Progenitor cell of endocrine pancreas (in vitro differentiated cells): ENCODE measurements around the gene NOS1. TPM values are rescaled to one million over a fixed set of nuclear protein-coding genes. Genes with fewer than 3 reads are reported as not detected.
"Not testable (repeated sequence)": the region's sequence is repeated elsewhere in the genome, so short reads cannot be mapped to it uniquely, and the experiment has no call there.

ENCODE experiments used
- DNase-seq: peaks from one replicate; pipeline ENCODE4 v3.0.0; 2021; ENCODE audit warnings: low spot score; ENCODE audit not compliant: unreplicated experiment
- H3K27ac Mint-ChIP-seq: 2 replicates; pipeline ENCODE4 v1.8.0; 2021; ENCODE audit warnings: mild to moderate bottlenecking, moderate library complexity, mixed read lengths
- H3K27me3 Mint-ChIP-seq: 2 replicates; pipeline ENCODE4 v1.8.0; 2021; ENCODE audit warnings: mixed read lengths
- H3K36me3 Mint-ChIP-seq: 2 replicates; pipeline ENCODE4 v1.8.0; 2022; ENCODE audit warnings: mixed read lengths; ENCODE audit not compliant: insufficient read depth
- H3K4me1 Mint-ChIP-seq: 2 replicates; pipeline ENCODE4 v1.8.0; 2021; ENCODE audit warnings: low read depth, mixed read lengths
- H3K4me3 Mint-ChIP-seq: 2 replicates; pipeline ENCODE4 v1.8.0; 2021; ENCODE audit warnings: low read depth, mild to moderate bottlenecking, moderate library complexity, mixed read lengths
- H3K9me3 Mint-ChIP-seq: 2 replicates; pipeline ENCODE4 v1.8.0; 2021; ENCODE audit warnings: low read depth, mixed read lengths
- CTCF ChIP-seq: fragments of 200-600 bp; sonication (generic); IDR thresholded peaks from one replicate; pipeline ENCODE4 v1.5.0; 2021; ENCODE audit warnings: antibody characterized with exemption, mild to moderate bottlenecking; ENCODE audit not compliant: unreplicated experiment
- total RNA-seq: library from RNA; stranded (reverse); gene quantifications from 2 replicates; pipeline ENCODE4 v1.2.1, GENCODE V29; 2021

NOS1 gene
- total RNA-seq, 1 donor from 2014 or later = 0.48 TPM

GRCh38 chr12:117202033-117202432 is 159.4 kb downstream of the NOS1 start:
- Mint-ChIP-seq H3K36me3 (no peaks in the 10 kb centered on the region), H3K4me1 (no peaks in the 10 kb centered on the region), H3K27me3 (peaks cover 16% of the 10 kb centered on the region), H3K27ac (no peak overlapping the region), H3K4me3 (no peak overlapping the region), H3K9me3 (no peaks in the 10 kb centered on the region)
- TF ChIP-seq CTCF = no peak
- no peak for DNase-seq

DNA sequence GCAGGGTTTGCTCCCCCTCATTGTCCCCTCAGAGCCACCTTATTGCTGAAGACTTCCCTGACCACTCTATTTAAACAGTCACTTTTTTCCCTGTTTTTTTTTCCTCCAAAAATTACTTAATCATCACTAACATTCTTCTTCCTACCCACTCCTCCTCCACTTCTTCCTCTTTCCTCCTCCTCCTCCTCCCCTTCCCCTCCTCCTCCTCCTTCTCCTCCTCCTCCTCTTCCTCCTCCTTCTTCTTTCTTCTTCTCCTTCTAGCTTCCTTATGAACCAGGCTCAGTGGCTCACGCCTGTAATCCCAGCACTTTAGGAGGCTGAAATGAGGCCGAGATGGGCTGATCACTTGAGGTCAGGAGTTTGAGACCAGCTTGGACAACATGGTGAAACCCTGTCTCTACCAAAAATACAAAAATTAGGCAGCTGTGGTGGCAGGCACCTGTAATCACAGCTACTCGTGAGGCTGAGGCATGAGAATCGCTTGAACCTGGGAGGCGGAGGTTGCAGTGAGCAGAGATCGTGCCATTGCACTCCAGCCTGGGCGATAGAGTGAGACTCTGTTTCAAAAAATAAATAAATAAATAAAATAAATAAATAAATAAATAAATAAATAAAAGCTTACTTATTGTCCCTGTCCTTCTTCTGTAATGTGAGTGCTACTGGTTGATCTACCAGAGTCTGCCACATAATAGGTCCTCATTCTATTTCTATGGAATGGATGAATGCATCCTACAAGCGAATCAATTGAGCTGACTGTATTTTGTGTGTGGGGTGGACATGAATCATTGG is 161.3 kb downstream of the NOS1 start:
- peaks cover 16% of the 10 kb centered on the region for H3K27me3 Mint-ChIP-seq
- H3K4me1 Mint-ChIP-seq, DNase-seq, H3K36me3 Mint-ChIP-seq, H3K27ac Mint-ChIP-seq, H3K4me3 Mint-ChIP-seq, H3K9me3 Mint-ChIP-seq: not testable (repeated sequence)

GRCh38 chr12:117196334-117196733 is 165.1 kb downstream of the NOS1 start:
- H3K27ac Mint-ChIP-seq, DNase-seq, H3K9me3 Mint-ChIP-seq, H3K36me3 Mint-ChIP-seq, H3K4me3 Mint-ChIP-seq, H3K4me1 Mint-ChIP-seq: not testable (repeated sequence)
- H3K27me3 Mint-ChIP-seq = peaks cover 15% of the 10 kb centered on the region

- H3K9me3 Mint-ChIP-seq, H3K4me1 Mint-ChIP-seq, H3K36me3 Mint-ChIP-seq, H3K4me3 Mint-ChIP-seq, DNase-seq, H3K27ac Mint-ChIP-seq: not testable (repeated sequence)
- H3K27me3 Mint-ChIP-seq = peaks cover 13% of the 10 kb centered on the region
Observed at GRCh38 chr12:117195027-117195426, 166.4 kb downstream of the NOS1 start.

- peaks cover 13% of the 10 kb centered on the region for H3K27me3 Mint-ChIP-seq
- H3K4me3 Mint-ChIP-seq = no peak overlapping the region
- no peak for DNase-seq
- no peak for TF ChIP-seq CTCF
- H3K27ac Mint-ChIP-seq = no peak overlapping the region
- H3K4me1 Mint-ChIP-seq = peaks cover 8% of the 10 kb centered on the region
- H3K36me3 Mint-ChIP-seq = peaks cover under 1% of the 10 kb centered on the region
- H3K9me3 Mint-ChIP-seq = peaks cover 4% of the 10 kb centered on the region
Observed at GRCh38 chr12:117193903-117194302, 167.5 kb downstream of the NOS1 start.

DNA sequence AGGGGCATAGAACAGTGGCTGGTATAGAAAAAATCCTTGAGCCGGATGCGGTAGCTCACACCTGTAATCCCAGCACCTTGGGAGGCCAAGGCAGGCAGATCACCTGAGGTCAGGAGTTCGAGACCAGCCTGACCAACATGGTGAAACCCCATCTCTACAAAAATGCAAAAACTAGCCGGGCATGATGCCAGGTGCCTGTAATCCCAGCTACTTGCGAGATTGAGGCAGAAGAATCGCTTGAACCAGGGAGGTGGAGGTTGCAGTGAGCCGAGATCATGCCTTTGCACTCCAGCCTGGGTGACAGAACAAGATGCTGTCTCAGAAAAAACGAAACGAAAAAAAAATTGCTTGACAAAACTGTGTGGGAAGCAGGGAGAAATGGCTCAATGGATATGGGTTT is 168.8 kb downstream of the NOS1 start:
- DNase-seq, H3K4me3 Mint-ChIP-seq, H3K27ac Mint-ChIP-seq, H3K9me3 Mint-ChIP-seq, H3K36me3 Mint-ChIP-seq: not testable (repeated sequence)
- H3K27me3 Mint-ChIP-seq = peaks cover 12% of the 10 kb centered on the region
- H3K4me1 Mint-ChIP-seq = peaks cover 15% of the 10 kb centered on the region

DNA sequence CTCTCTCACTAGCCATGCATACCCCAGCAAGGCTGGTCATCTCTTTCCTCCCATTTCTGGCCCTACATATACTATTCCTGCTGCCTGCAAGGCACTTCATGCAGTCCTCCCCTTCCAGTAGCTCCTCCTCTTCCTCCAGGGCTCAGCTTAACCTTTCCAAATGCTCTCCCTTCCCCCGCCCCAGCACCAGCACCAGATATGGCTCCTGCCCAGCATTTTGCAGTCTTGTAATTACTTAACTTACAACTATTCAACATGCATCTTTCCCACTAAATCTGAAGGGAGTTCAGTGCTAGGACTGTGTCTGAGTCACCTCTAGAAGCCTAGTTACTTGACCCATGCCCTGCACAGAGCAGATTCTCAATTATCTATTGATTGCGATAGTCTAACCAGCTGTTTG is 169.4 kb downstream of the NOS1 start:
- peaks cover 4% of the 10 kb centered on the region for H3K9me3 Mint-ChIP-seq
- H3K4me1 Mint-ChIP-seq = peaks cover 18% of the 10 kb centered on the region
- peak overlapping the region; percentile 6 for H3K4me3 Mint-ChIP-seq
- no peak overlapping the region for H3K27ac Mint-ChIP-seq
- no peak for TF ChIP-seq CTCF
- H3K36me3 Mint-ChIP-seq = peaks cover 6% of the 10 kb centered on the region
- no peak for DNase-seq
- peaks cover 10% of the 10 kb centered on the region for H3K27me3 Mint-ChIP-seq
